Activated CD4-positive, alpha-beta memory T cell treated with anti-CD3 and anti-CD28 coated beads, Interleukin-2, amount 10 ng/mL, durations not matched to agents 7 days and 5 days (primary cell): ENCODE measurements around the gene LHFPL3. TPM values are rescaled to one million over a fixed set of nuclear protein-coding genes. Genes with fewer than 3 reads are reported as not detected.

Source experiments
- CTCF ChIA-PET: fragments of 350-600 bp; sonication (Branson Sonifier 250); formaldehyde crosslinking; loops from one replicate; lab custom pipeline; 2021; ENCODE audit warnings: antibody characterized with exemption, inconsistent platforms; lab: Charles Lee
- POLR2A ChIA-PET: fragments of 350-600 bp; sonication (Branson Sonifier 250); formaldehyde crosslinking; loops from one replicate; lab custom pipeline; 2021; ENCODE audit warnings: antibody characterized with exemption; lab: Charles Lee
- DNase-seq: peaks from one replicate; pipeline ENCODE4 v3.0.0-alpha.2; 2020
- H3K27ac Mint-ChIP-seq: one replicate; pipeline ENCODE4 v1.8.0; 2021; ENCODE audit warnings: mild to moderate bottlenecking, mixed read lengths
- H3K27me3 Mint-ChIP-seq: one replicate; pipeline ENCODE4 v1.8.0; 2021; ENCODE audit warnings: mixed read lengths
- H3K36me3 Mint-ChIP-seq: one replicate; pipeline ENCODE4 v1.8.0; 2021; ENCODE audit warnings: low read depth, mixed read lengths
- H3K4me1 Mint-ChIP-seq: one replicate; pipeline ENCODE4 v1.8.0; 2021; ENCODE audit warnings: mixed read lengths
- H3K4me3 Mint-ChIP-seq: one replicate; pipeline ENCODE4 v1.8.0; 2021; ENCODE audit warnings: mild to moderate bottlenecking, mixed read lengths
- H3K9me3 Mint-ChIP-seq: one replicate; pipeline ENCODE4 v1.8.0; 2021; ENCODE audit warnings: mixed read lengths
- total RNA-seq, 2 experiments: library from RNA; stranded (reverse); gene quantifications; one replicate each; pipeline ENCODE4 v1.2.3, GENCODE V29; 2021

Gene LHFPL3
- total RNA-seq, 2 experiments from 2014 or later, result not detected

- Mint-ChIP-seq H3K4me3 (no peak overlapping the region), H3K27me3 (peaks cover 6% of the 10 kb centered on the region), H3K36me3 (no peaks in the 10 kb centered on the region), H3K4me1 (peaks cover 7% of the 10 kb centered on the region), H3K9me3 (no peaks in the 10 kb centered on the region), H3K27ac (no peak overlapping the region)
- no peak for DNase-seq
- POLR2A ChIA-PET, result no interaction called here
- CTCF ChIA-PET, result interaction anchor here (2.5 kb wide), 1 partner anchor 17 kb away, joined by 11 read pairs; no protein-coding TSS in a partner anchor
Observed at GRCh38 chr7:104900525-104901239, 572.3 kb downstream of the LHFPL3 start.

DNA sequence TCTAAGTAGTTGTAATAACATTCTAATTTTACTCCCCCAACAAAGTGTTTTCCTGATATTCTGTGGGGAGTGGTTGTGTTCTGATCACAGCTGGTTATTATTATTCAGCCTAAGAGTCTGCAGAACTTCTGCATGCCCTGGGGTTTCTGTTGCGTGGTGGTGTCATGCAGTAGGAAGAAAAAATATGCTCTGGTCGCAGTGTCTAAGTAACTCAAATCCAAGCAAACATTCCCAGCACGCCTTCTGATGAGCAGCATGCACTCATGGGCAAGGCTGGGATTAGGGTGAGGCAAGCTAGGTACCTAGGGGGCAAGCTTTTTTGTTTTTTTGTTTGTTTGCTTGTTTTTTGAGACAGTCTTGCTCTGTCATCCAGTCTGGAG lies 572.8 kb downstream of the LHFPL3 start:
- DNase-seq, result no peak
- H3K9me3 Mint-ChIP-seq, result no peaks in the 10 kb centered on the region
- H3K4me1 Mint-ChIP-seq, result peaks cover 7% of the 10 kb centered on the region
- ChIA-PET CTCF (interaction anchor here (0.8 to 2.5 kb wide), 3 partner anchors 16 to 18 kb away, joined by 3 to 11 read pairs (median 4); no protein-coding TSS in a partner anchor), POLR2A (no interaction called here)
- peaks cover 10% of the 10 kb centered on the region for H3K27me3 Mint-ChIP-seq
- no peaks in the 10 kb centered on the region for H3K36me3 Mint-ChIP-seq
- no peak overlapping the region for H3K4me3 Mint-ChIP-seq
- no peak overlapping the region for H3K27ac Mint-ChIP-seq

GRCh38 chr7:104902183-104902582 lies 573.8 kb downstream of the LHFPL3 start:
- H3K27ac Mint-ChIP-seq, result no peak overlapping the region
- POLR2A ChIA-PET, result no interaction called here
- DNase-seq, result no peak
- H3K4me1 Mint-ChIP-seq, result peaks cover 3% of the 10 kb centered on the region
- no peaks in the 10 kb centered on the region for H3K9me3 Mint-ChIP-seq
- H3K4me3 Mint-ChIP-seq, result no peak overlapping the region
- no peaks in the 10 kb centered on the region for H3K36me3 Mint-ChIP-seq
- CTCF ChIA-PET, result interaction anchor here (0.8 to 2.5 kb wide), 3 partner anchors 15 to 19 kb away, joined by 3 to 11 read pairs (median 4); no protein-coding TSS in a partner anchor
- H3K27me3 Mint-ChIP-seq, result peaks cover 14% of the 10 kb centered on the region

- no peak overlapping the region for H3K27ac Mint-ChIP-seq
- no peak overlapping the region for H3K4me3 Mint-ChIP-seq
- no peak for DNase-seq
- no peaks in the 10 kb centered on the region for H3K36me3 Mint-ChIP-seq
- CTCF ChIA-PET, result no interaction called here
- no peaks in the 10 kb centered on the region for H3K4me1 Mint-ChIP-seq
- H3K27me3 Mint-ChIP-seq, result peaks cover 16% of the 10 kb centered on the region
- POLR2A ChIA-PET, result no interaction called here
- no peaks in the 10 kb centered on the region for H3K9me3 Mint-ChIP-seq
Observed at GRCh38 chr7:104903044-104903443, 574.6 kb downstream of the LHFPL3 start.

GRCh38 chr7:104903846-104904245 lies 575.4 kb downstream of the LHFPL3 start:
- DNase-seq, result no peak
- no peaks in the 10 kb centered on the region for H3K9me3 Mint-ChIP-seq
- H3K27me3 Mint-ChIP-seq, result peaks cover 17% of the 10 kb centered on the region
- H3K4me3 Mint-ChIP-seq, result no peak overlapping the region
- no peaks in the 10 kb centered on the region for H3K4me1 Mint-ChIP-seq
- H3K27ac Mint-ChIP-seq, result no peak overlapping the region
- ChIA-PET CTCF (interaction anchor here (1.2 kb wide), 1 partner anchor 55 kb away, joined by 3 read pairs; no protein-coding TSS in a partner anchor), POLR2A (no interaction called here)
- no peaks in the 10 kb centered on the region for H3K36me3 Mint-ChIP-seq

DNA sequence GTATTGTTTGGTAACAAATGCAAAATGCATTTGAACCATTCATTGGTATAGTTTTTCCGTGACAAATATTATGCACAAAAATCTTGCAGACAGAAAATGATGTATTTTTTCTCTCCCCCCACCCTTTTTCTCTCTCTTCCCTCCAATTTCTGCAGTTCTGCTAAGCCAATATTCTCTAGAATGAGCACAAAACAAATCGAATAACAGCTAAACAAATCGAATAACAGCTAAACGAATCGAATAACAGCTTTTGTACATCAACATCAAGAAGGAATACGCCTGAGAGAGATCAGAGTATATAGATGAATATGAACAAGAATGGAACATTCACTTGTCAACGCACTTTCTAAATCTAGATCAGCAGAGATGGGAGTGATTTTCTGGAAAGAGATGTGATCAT lies 577.6 kb downstream of the LHFPL3 start:
- Mint-ChIP-seq H3K27ac (no peak overlapping the region), H3K4me1 (no peaks in the 10 kb centered on the region), H3K36me3 (no peaks in the 10 kb centered on the region), H3K4me3 (no peak overlapping the region), H3K27me3 (peaks cover 16% of the 10 kb centered on the region), H3K9me3 (no peaks in the 10 kb centered on the region)
- ChIA-PET POLR2A (no interaction called here), CTCF (interaction anchor here (0.6 to 2.3 kb wide), 3 partner anchors 22 to 434 kb away, joined by 3 to 13 read pairs (median 4); no protein-coding TSS in a partner anchor)
- DNase-seq, result no peak

DNA sequence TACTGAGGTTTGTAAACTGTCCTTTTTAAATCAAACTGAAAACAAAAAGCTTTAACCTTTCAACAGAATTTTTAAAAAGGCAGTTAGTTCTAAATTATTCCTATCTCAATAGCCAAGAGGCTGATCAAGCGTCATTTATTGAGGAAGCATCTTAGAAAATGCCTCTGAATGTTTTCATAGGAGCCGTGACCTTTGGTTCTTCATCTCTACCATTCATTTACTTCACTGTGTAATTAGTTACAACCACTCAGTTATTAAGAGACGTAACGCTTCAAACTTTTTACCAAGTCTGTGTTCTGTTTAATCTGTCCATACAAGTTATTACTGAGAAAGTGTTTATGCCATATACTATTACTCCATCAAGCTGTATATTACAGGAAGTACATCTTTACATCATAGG lies 578.2 kb downstream of the LHFPL3 start:
- POLR2A ChIA-PET, result no interaction called here
- no peak overlapping the region for H3K27ac Mint-ChIP-seq
- no peaks in the 10 kb centered on the region for H3K4me1 Mint-ChIP-seq
- no peaks in the 10 kb centered on the region for H3K36me3 Mint-ChIP-seq
- peaks cover 16% of the 10 kb centered on the region for H3K27me3 Mint-ChIP-seq
- CTCF ChIA-PET, result interaction anchor here (0.6 to 2.3 kb wide), 3 partner anchors 23 to 433 kb away, joined by 3 to 13 read pairs (median 4); no protein-coding TSS in a partner anchor
- H3K9me3 Mint-ChIP-seq, result no peaks in the 10 kb centered on the region
- DNase-seq, result no peak
- H3K4me3 Mint-ChIP-seq, result no peak overlapping the region

DNA sequence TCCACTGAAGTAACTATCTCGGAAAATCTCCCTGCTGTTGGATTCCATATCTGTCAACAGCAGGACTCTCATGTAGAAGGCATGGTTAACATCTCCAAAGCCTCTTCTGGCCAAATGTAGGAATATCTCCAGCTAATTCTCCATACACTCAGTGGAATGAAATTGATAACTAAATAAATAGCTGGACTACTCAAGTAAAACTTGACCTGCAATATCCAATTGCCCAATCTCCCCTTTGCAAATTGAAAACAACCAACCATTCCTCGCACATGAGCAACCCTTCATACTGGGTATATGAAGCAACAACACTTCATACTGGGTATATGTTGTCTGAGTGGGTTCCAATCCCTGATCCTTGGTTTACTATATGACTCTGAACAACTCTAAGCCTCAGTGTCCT lies 580.2 kb downstream of the LHFPL3 start:
- CTCF ChIA-PET, result interaction anchor here (1.9 kb wide), 1 partner anchor 25 kb away, joined by 6 read pairs; no protein-coding TSS in a partner anchor
- Mint-ChIP-seq H3K9me3 (no peaks in the 10 kb centered on the region), H3K4me3 (no peak overlapping the region), H3K27ac (no peak overlapping the region), H3K4me1 (no peaks in the 10 kb centered on the region), H3K27me3 (peaks cover 18% of the 10 kb centered on the region), H3K36me3 (no peaks in the 10 kb centered on the region)
- DNase-seq, result no peak
- POLR2A ChIA-PET, result no interaction called here

- Mint-ChIP-seq H3K36me3 (no peaks in the 10 kb centered on the region), H3K27ac (no peak overlapping the region), H3K9me3 (no peaks in the 10 kb centered on the region), H3K27me3 (peaks cover 18% of the 10 kb centered on the region), H3K4me3 (no peak overlapping the region), H3K4me1 (no peaks in the 10 kb centered on the region)
- no peak for DNase-seq
- ChIA-PET CTCF (interaction anchor here (1.9 to 2.5 kb wide), 2 partner anchors 10 to 25 kb away, joined by 6 to 14 read pairs; no protein-coding TSS in a partner anchor), POLR2A (no interaction called here)
Observed at GRCh38 chr7:104909096-104909495, 580.7 kb downstream of the LHFPL3 start.

DNA sequence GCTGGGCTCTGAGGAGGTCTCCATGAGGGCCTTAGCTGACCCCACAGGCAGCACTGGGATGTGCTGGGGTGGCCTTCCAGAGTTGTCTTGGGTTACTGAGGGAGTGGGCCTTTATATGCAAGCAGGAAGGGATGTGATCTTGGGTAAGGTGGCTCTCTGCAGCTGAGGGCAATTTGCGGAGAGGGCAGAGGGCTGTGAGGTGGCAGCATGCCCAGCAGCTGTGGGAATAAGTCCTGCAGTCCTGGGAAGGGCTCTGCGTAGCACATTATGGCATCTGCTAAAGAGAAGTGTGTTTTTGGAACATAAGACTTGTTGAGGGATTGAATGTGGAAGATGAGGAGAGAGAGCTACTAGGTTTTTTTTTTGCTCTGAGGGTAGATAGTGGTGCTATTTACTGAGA lies 586.0 kb downstream of the LHFPL3 start:
- ChIA-PET POLR2A (interaction anchor here (0.5 kb wide), 1 partner anchor 103 kb away, joined by 3 read pairs; no protein-coding TSS in a partner anchor), CTCF (interaction anchor here (1.3 to 2.4 kb wide), 2 partner anchors 30 to 31 kb away, joined by 3 to 17 read pairs; no protein-coding TSS in a partner anchor)

DNA sequence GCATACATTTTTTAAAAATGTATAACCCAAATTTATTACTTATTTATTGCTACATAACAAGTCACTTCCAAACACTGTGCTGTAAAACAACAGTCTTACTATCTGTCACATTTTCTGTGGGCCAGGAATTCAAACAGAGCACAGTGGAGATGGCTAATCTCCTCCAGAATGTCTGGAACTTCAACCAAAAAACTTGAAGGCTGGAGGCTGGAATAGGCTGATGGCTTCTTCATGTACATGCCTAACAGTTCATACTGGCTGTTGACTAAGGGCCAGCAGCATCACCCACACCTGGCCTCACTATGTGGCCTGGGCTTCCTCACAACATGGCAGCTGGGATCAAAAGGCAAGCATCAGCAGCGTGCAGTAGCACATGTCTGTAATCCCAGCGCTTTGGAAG lies 593.2 kb downstream of the LHFPL3 start:
- Mint-ChIP-seq H3K4me1 (peaks cover 10% of the 10 kb centered on the region), H3K4me3 (no peak overlapping the region), H3K9me3 (no peaks in the 10 kb centered on the region), H3K36me3 (no peaks in the 10 kb centered on the region), H3K27me3 (peaks cover 10% of the 10 kb centered on the region), H3K27ac (no peak overlapping the region)
- ChIA-PET POLR2A (interaction anchor here (0.7 to 1.8 kb wide), 5 partner anchors 38 to 197 kb away, joined by 3 to 5 read pairs (median 4); no protein-coding TSS in a partner anchor), CTCF (interaction anchor here (1.4 to 6.8 kb wide), 4 partner anchors 19 to 60 kb away, joined by 3 to 136 read pairs (median 11); no protein-coding TSS in a partner anchor)
- no peak for DNase-seq

More for the DNA sequence above, 586.0 kb downstream of the LHFPL3 start:
- H3K36me3 Mint-ChIP-seq, result no peaks in the 10 kb centered on the region
- H3K9me3 Mint-ChIP-seq, result no peaks in the 10 kb centered on the region
- H3K27me3 Mint-ChIP-seq, result peaks cover 14% of the 10 kb centered on the region
- H3K4me3 Mint-ChIP-seq, result no peak overlapping the region
- H3K4me1 Mint-ChIP-seq, result peaks cover 3% of the 10 kb centered on the region
- no peak for DNase-seq
- no peak overlapping the region for H3K27ac Mint-ChIP-seq

DNA sequence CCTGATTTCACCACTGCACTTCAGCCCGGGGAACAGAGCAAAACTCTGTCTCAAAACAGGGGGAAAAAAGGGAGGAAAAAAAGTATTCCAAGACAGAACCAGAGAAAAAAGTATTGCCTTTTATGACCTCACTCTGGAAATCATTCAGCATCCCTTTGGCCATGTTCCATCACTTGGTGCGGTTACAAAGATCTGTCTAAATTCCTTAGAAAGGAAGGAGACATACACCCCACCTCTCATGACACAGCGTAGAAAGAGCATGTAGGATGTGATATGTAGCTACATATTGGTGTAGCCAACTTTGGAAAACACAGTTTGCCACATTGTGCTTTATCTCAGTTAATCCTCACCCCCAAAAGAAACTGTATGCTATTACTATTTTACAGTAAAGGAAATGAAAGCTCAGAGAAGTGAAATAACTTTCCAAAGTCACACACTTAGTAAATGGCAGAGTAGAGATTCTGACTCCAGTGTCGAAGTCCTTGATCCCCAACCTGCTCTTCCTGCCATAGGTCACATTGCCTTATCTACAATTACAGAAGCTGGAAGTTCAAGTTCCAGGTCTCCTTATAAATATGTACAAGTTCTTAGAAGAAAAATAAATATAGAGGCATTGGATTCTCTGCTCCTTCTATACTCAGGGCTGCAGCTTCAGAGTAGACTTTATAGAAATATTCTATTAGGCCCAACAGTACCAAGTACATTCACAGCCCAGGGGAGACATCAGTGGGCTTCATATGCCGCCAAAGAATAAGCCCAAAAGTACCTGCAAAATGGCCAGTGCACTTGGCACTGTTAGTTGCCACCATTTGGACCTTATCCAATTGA lies 594.0 kb downstream of the LHFPL3 start:
- ChIA-PET CTCF (interaction anchor here (0.7 to 6.8 kb wide), 10 partner anchors 18 to 508 kb away, joined by 3 to 136 read pairs (median 5); no protein-coding TSS in a partner anchor), POLR2A (interaction anchor here (0.7 to 1.4 kb wide), 4 partner anchors 57 to 196 kb away, joined by 3 to 5 read pairs (median 4); no protein-coding TSS in a partner anchor)
- no peaks in the 10 kb centered on the region for H3K36me3 Mint-ChIP-seq
- DNase-seq, result no peak
- H3K9me3 Mint-ChIP-seq, result no peaks in the 10 kb centered on the region
- H3K27me3 Mint-ChIP-seq, result peaks cover 6% of the 10 kb centered on the region
- peaks cover 10% of the 10 kb centered on the region for H3K4me1 Mint-ChIP-seq
- no peak overlapping the region for H3K4me3 Mint-ChIP-seq
- H3K27ac Mint-ChIP-seq, result no peak overlapping the region
